Liver (tissue), 9 donors: Measurements from ENCODE around the gene ENTREP3. TPM values are rescaled to one million over a fixed set of nuclear protein-coding genes. Genes with fewer than 3 reads are reported as not detected.
"Not testable (repeated sequence)": the region's sequence is repeated elsewhere in the genome, so short reads cannot be mapped to it uniquely, and the experiment has no call there.

Experiments
- DNase-seq: peaks from one replicate; pipeline ENCODE4 v3.0.0-alpha.2; 2017; ENCODE audit warnings: low spot score
- H3K27ac ChIP-seq, 2 donors: one replicate each; pipeline ENCODE4 v1.7.0; 2013; ENCODE audit warnings: inconsistent platforms in 2 of 2, low read length in 2 of 2, control low read depth in 1 of 2, low read depth in 1 of 2, mild to moderate bottlenecking in 1 of 2
- H3K27me3 ChIP-seq, 4 donors: one replicate each; pipeline versions ENCODE4 v1.6.1 to v1.7.0; 2013; ENCODE audit warnings: low read length in 3 of 4, inconsistent platforms in 1 of 4, mild to moderate bottlenecking in 1 of 4, moderate library complexity in 1 of 4; ENCODE audit not compliant: control insufficient read depth in 4 of 4, insufficient read depth in 4 of 4
- H3K36me3 ChIP-seq, 4 donors: one replicate each; pipeline versions ENCODE4 v1.6.1 to v1.7.0; 2013; ENCODE audit warnings: low read length in 3 of 4, mild to moderate bottlenecking in 3 of 4, low read depth in 1 of 4, moderate library complexity in 1 of 4; ENCODE audit not compliant: control insufficient read depth in 4 of 4, insufficient read depth in 3 of 4
- H3K4me1 ChIP-seq, 4 donors: one replicate each; pipeline versions ENCODE4 v1.6.1 to v1.7.0; 2013; ENCODE audit warnings: low read length in 3 of 4, mild to moderate bottlenecking in 3 of 4, moderate library complexity in 1 of 4; ENCODE audit not compliant: control insufficient read depth in 4 of 4, insufficient read depth in 4 of 4
- H3K4me3 ChIP-seq, 3 donors: one replicate each; pipeline versions ENCODE4 v1.6.1 to v1.7.0; 2013; ENCODE audit warnings: low read length in 3 of 3, control low read depth in 1 of 3, low read depth in 1 of 3, mild to moderate bottlenecking in 1 of 3
- H3K9ac ChIP-seq, 2 donors: one replicate each; pipeline ENCODE4 v1.7.0; 2013; ENCODE audit warnings: low read length in 2 of 2, mild to moderate bottlenecking in 2 of 2, moderate library complexity in 2 of 2, control low read depth in 1 of 2, low read depth in 1 of 2
- H3K9me3 ChIP-seq, 4 donors: one replicate each; pipeline versions ENCODE4 v1.6.1 to v1.7.0; 2013; ENCODE audit warnings: low read length in 3 of 4; ENCODE audit not compliant: control insufficient read depth in 4 of 4
- EGR1 ChIP-seq, 2 donors: IDR thresholded peaks; 2 replicates each; pipeline ENCODE4 v1.6.1; 2016 to 2018; ENCODE audit warnings: antibody characterized with exemption in 2 of 2, low read depth in 2 of 2
- FOXA1 ChIP-seq: IDR thresholded peaks from 2 replicates; pipeline ENCODE4 v1.6.1; 2016; ENCODE audit warnings: antibody characterized with exemption
- FOXA2 ChIP-seq: IDR thresholded peaks from 2 replicates; pipeline ENCODE4 v1.6.1; 2016; ENCODE audit warnings: antibody characterized with exemption
- GABPA ChIP-seq, 2 donors: IDR thresholded peaks in 1 of 2; conservative IDR thresholded peaks in 1 of 2; 2 replicates each; pipeline ENCODE4 v1.6.1; 2016; ENCODE audit warnings: antibody characterized with exemption in 2 of 2, mild to moderate bottlenecking in 1 of 2, moderate library complexity in 1 of 2
- HNF4A ChIP-seq, 2 donors: conservative IDR thresholded peaks; 2 replicates each; pipeline ENCODE4 v1.6.1; 2016; ENCODE audit warnings: antibody characterized with exemption in 2 of 2, mild to moderate bottlenecking in 2 of 2
- HNF4G ChIP-seq: IDR thresholded peaks from 2 replicates; pipeline ENCODE4 v1.6.1; 2016; ENCODE audit warnings: antibody characterized with exemption
- JUND ChIP-seq, 2 donors: IDR thresholded peaks; 2 replicates each; pipeline ENCODE4 v1.6.1; 2016; ENCODE audit warnings: antibody characterized with exemption in 2 of 2
- MAX ChIP-seq: IDR thresholded peaks from 2 replicates; pipeline ENCODE4 v1.6.1; 2016; ENCODE audit warnings: antibody characterized with exemption
- NR2F2 ChIP-seq: IDR thresholded peaks from 2 replicates; pipeline ENCODE4 v1.6.1; 2016; ENCODE audit warnings: antibody characterized with exemption
- RAD21 ChIP-seq, 2 donors: IDR thresholded peaks; 2 replicates each; pipeline ENCODE4 v1.6.1; 2016; ENCODE audit warnings: antibody characterized with exemption in 2 of 2, mild to moderate bottlenecking in 2 of 2
- REST ChIP-seq: IDR thresholded peaks from 2 replicates; pipeline ENCODE4 v1.6.1; 2016; ENCODE audit warnings: antibody characterized with exemption, mild to moderate bottlenecking
- RXRA ChIP-seq, 2 donors: IDR thresholded peaks; 2 replicates each; pipeline ENCODE4 v1.6.1; 2017 to 2018; ENCODE audit warnings: antibody characterized with exemption in 2 of 2, mild to moderate bottlenecking in 1 of 2
- SP1 ChIP-seq: IDR thresholded peaks from 2 replicates; pipeline ENCODE4 v1.6.1; 2018; ENCODE audit warnings: antibody characterized with exemption, mild to moderate bottlenecking
- TAF1 ChIP-seq: conservative IDR thresholded peaks from 2 replicates; pipeline ENCODE4 v1.6.1; 2016; ENCODE audit warnings: antibody characterized with exemption, mild to moderate bottlenecking
- YY1 ChIP-seq: IDR thresholded peaks from 2 replicates; pipeline ENCODE4 v1.6.1; 2016; ENCODE audit warnings: antibody characterized with exemption, mild to moderate bottlenecking
- WGBS: extraction: QIAGEN DNeasy Blood & Tissue Kit; methylation state at CpG from one replicate; pipeline ENCODE4 v1.1.7; 2013; 5-methylcytosine and 5-hydroxymethylcytosine counted together
- polyA plus RNA-seq, 2 donors: library from polyadenylated mRNA; stranded (reverse) in 1 of 2; unstranded in 1 of 2; fragments of 200-250 nt in 1 of 2; fragments of >200 nt in 1 of 2; fragmentation: Nextera tagmentation in 1 of 2; extraction: Ambion mirVana in 1 of 2; gene quantifications; one replicate each; pipeline versions ENCODE4 v1.2.1 to v1.2.3, GENCODE V29; 2013 to 2015
- total RNA-seq, 2 donors: library from RNA; depleted of rRNA; stranded (reverse); fragments of >200 nt; gene quantifications; one replicate each; pipeline ENCODE4 v1.2.3, GENCODE V29; 2014
- TF ChIP-seq, protein P1 (sequence below): fragments of 150-350 bp; IDR thresholded peaks from 2 replicates; pipeline ENCODE4 v1.5.1; 2017; ENCODE audit warnings: improper control_type of control experiment, low read depth, low read length; ENCODE audit not compliant: missing input control
- TF ChIP-seq, protein P2 (sequence below): IDR thresholded peaks from 2 replicates; pipeline ENCODE4 v1.6.1; 2016; ENCODE audit warnings: antibody characterized with exemption
- TF ChIP-seq, protein P3 (sequence below): IDR thresholded peaks from 2 replicates; pipeline ENCODE4 v1.6.1; 2016; ENCODE audit warnings: antibody characterized with exemption
- donor health status: healthy.
- donor health status: healthy.
- donor health status: healthy.
- donor health status: healthy.
- donor health status: healthy.

The ENTREP3 gene
- total and polyA plus RNA-seq, 4 donors = 2.8 to 7.9 (median 3.5) TPM

GRCh38 chr1:155247667-155248553 is 7.4 kb downstream of the ENTREP3 start:
- no peak for TF ChIP-seq GABPA (IDR thresholded peaks at IDR 0.05 in 1 of 2, conservative IDR thresholded peaks at IDR 0.05 in 1 of 2)
- TF ChIP-seq, protein P1, sequence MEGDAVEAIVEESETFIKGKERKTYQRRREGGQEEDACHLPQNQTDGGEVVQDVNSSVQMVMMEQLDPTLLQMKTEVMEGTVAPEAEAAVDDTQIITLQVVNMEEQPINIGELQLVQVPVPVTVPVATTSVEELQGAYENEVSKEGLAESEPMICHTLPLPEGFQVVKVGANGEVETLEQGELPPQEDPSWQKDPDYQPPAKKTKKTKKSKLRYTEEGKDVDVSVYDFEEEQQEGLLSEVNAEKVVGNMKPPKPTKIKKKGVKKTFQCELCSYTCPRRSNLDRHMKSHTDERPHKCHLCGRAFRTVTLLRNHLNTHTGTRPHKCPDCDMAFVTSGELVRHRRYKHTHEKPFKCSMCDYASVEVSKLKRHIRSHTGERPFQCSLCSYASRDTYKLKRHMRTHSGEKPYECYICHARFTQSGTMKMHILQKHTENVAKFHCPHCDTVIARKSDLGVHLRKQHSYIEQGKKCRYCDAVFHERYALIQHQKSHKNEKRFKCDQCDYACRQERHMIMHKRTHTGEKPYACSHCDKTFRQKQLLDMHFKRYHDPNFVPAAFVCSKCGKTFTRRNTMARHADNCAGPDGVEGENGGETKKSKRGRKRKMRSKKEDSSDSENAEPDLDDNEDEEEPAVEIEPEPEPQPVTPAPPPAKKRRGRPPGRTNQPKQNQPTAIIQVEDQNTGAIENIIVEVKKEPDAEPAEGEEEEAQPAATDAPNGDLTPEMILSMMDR = no peak
- TF ChIP-seq MAX = no peak
- no peak for TF ChIP-seq RAD21 (IDR thresholded peaks at IDR 0.05)
- TF ChIP-seq SP1 = no peak
- TF ChIP-seq REST = no peak
- no peak for TF ChIP-seq HNF4G
- TF ChIP-seq, protein P2, sequence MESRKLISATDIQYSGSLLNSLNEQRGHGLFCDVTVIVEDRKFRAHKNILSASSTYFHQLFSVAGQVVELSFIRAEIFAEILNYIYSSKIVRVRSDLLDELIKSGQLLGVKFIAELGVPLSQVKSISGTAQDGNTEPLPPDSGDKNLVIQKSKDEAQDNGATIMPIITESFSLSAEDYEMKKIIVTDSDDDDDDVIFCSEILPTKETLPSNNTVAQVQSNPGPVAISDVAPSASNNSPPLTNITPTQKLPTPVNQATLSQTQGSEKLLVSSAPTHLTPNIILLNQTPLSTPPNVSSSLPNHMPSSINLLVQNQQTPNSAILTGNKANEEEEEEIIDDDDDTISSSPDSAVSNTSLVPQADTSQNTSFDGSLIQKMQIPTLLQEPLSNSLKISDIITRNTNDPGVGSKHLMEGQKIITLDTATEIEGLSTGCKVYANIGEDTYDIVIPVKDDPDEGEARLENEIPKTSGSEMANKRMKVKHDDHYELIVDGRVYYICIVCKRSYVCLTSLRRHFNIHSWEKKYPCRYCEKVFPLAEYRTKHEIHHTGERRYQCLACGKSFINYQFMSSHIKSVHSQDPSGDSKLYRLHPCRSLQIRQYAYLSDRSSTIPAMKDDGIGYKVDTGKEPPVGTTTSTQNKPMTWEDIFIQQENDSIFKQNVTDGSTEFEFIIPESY = no peak
- TF ChIP-seq HNF4A (conservative IDR thresholded peaks at IDR 0.05) = no peak
- no peak for TF ChIP-seq NR2F2
- TF ChIP-seq, protein P3, sequence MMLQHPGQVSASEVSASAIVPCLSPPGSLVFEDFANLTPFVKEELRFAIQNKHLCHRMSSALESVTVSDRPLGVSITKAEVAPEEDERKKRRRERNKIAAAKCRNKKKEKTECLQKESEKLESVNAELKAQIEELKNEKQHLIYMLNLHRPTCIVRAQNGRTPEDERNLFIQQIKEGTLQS = no peak
- TF ChIP-seq FOXA1 = no peak
- TF ChIP-seq TAF1 = no peak
- no peak for TF ChIP-seq EGR1 (IDR thresholded peaks at IDR 0.05; ENCODE audit: low read depth in 2 of 2)
- no peak for TF ChIP-seq RXRA (IDR thresholded peaks at IDR 0.05)
- no peak for TF ChIP-seq YY1
- no peak for TF ChIP-seq FOXA2
- TF ChIP-seq JUND (IDR thresholded peaks at IDR 0.05) = no peak
- no peak overlapping the region for H3K9ac ChIP-seq
- H3K4me1 ChIP-seq = peaks cover 0 to 27% (median 19%) of the 10 kb centered on the region in 4 donors
- H3K4me3 ChIP-seq = no peak overlapping the region
- no peak overlapping the region for H3K27ac ChIP-seq
- H3K9me3 ChIP-seq = no peaks in the 10 kb centered on the region
- DNase-seq = peak; percentile 47
- WGBS = 93% methylated on average over 26 of the region's 26 CpGs
- H3K27me3 ChIP-seq = no peaks in the 10 kb centered on the region
- H3K36me3 ChIP-seq = peaks cover 0 to 1% (median 0%) of the 10 kb centered on the region in 4 donors

DNA sequence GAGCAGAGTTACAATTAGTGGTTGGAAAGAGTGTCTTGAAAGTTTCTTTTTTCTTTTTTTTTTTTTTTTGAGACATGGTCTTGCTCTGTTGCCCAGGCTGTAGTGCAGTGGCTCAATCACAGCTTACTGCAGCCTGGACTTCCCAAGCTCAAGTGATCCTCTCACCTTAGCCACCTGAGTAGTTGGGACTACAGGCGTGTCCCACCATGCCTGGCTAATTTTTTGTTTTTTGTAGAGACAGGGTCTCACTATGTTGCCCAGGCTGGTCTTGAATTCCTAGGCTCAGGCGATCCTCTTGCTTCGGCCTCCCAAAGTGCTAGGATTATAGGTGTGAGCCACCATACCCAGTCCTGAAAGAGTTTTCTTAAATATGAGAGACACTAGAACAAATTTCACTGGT is 8.5 kb downstream of the ENTREP3 start:
- H3K4me1 ChIP-seq = peaks cover 0 to 27% (median 19%) of the 10 kb centered on the region in 4 donors
- H3K9me3 ChIP-seq, H3K27ac ChIP-seq, H3K36me3 ChIP-seq, H3K9ac ChIP-seq, H3K27me3 ChIP-seq, H3K4me3 ChIP-seq, DNase-seq: not testable (repeated sequence)
- WGBS = 97% methylated on average over 3 of the region's 3 CpGs
